Fibroblast of upper back skin (primary cell): ENCODE measurements around the gene BACE2.

Experiments used
- DNase-seq: peaks from one replicate; pipeline ENCODE4 v3.0.0-alpha.2; 2013

Gene BACE2

DNA sequence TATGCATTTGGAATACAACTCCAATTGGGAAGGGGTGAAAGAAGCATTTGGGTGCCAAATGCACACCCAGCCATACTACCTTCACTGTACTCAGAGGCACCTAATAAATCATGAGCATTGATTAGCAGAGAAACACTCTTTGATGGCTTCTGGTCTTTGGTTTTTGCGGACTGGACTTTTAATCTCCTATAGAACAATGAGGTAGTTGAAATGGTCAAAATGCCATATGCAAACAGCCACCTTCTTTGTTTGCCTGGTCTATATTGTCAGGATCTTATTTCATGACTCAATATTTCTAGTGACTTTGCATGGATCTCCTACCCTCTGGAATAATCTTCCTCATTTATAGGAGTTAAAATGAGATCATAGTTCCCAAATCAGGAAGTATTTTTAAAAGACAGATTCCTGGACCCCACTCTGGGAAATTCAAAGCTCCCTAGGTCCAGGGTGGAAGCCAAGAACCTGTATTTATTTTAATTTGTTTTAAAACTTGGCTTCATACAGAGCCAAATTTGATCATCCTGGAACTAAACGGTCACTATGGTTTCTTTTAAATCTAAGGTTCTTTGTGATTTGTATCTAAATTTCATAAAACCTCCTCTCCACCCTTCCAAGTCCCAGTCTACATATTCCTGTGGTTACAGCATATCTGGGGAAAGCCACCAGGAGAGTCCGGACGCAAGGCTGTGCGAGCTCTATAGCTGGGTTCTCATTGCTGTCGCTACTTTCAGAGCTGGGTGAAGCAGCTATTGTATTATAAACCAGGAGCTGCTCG is 157.4 kb downstream of the BACE2 start:
- DNase-seq, result no peak

- DNase-seq, result no peak
Observed at GRCh38 chr21:41326414-41327080, 158.6 kb downstream of the BACE2 start.

GRCh38 chr21:41327753-41328152 is 159.8 kb downstream of the BACE2 start:
- no peak for DNase-seq

GRCh38 chr21:41328660-41329607 is 161.0 kb downstream of the BACE2 start:
- DNase-seq, result peak; percentile 23
